Liver (tissue), 9 donors: ENCODE results near the gene MARCHF3. TPM values are rescaled to one million over a fixed set of nuclear protein-coding genes. Genes with fewer than 3 reads are reported as not detected.

Experiments
- DNase-seq: peaks from one replicate; pipeline ENCODE4 v3.0.0-alpha.2; 2017; ENCODE audit warnings: low spot score
- H3K27ac ChIP-seq, 2 donors: one replicate each; pipeline ENCODE4 v1.7.0; 2013; ENCODE audit warnings: inconsistent platforms in 2 of 2, low read length in 2 of 2, control low read depth in 1 of 2, low read depth in 1 of 2, mild to moderate bottlenecking in 1 of 2
- H3K27me3 ChIP-seq, 4 donors: one replicate each; pipeline versions ENCODE4 v1.6.1 to v1.7.0; 2013; ENCODE audit warnings: low read length in 3 of 4, inconsistent platforms in 1 of 4, mild to moderate bottlenecking in 1 of 4, moderate library complexity in 1 of 4; ENCODE audit not compliant: control insufficient read depth in 4 of 4, insufficient read depth in 4 of 4
- H3K36me3 ChIP-seq, 4 donors: one replicate each; pipeline versions ENCODE4 v1.6.1 to v1.7.0; 2013; ENCODE audit warnings: low read length in 3 of 4, mild to moderate bottlenecking in 3 of 4, low read depth in 1 of 4, moderate library complexity in 1 of 4; ENCODE audit not compliant: control insufficient read depth in 4 of 4, insufficient read depth in 3 of 4
- H3K4me1 ChIP-seq, 4 donors: one replicate each; pipeline versions ENCODE4 v1.6.1 to v1.7.0; 2013; ENCODE audit warnings: low read length in 3 of 4, mild to moderate bottlenecking in 3 of 4, moderate library complexity in 1 of 4; ENCODE audit not compliant: control insufficient read depth in 4 of 4, insufficient read depth in 4 of 4
- H3K4me3 ChIP-seq, 3 donors: one replicate each; pipeline versions ENCODE4 v1.6.1 to v1.7.0; 2013; ENCODE audit warnings: low read length in 3 of 3, control low read depth in 1 of 3, low read depth in 1 of 3, mild to moderate bottlenecking in 1 of 3
- H3K9ac ChIP-seq, 2 donors: one replicate each; pipeline ENCODE4 v1.7.0; 2013; ENCODE audit warnings: low read length in 2 of 2, mild to moderate bottlenecking in 2 of 2, moderate library complexity in 2 of 2, control low read depth in 1 of 2, low read depth in 1 of 2
- H3K9me3 ChIP-seq, 4 donors: one replicate each; pipeline versions ENCODE4 v1.6.1 to v1.7.0; 2013; ENCODE audit warnings: low read length in 3 of 4; ENCODE audit not compliant: control insufficient read depth in 4 of 4
- CTCF ChIP-seq: fragments of 150-350 bp; IDR thresholded peaks from 2 replicates; pipeline ENCODE4 v1.5.1; 2017; ENCODE audit warnings: improper control_type of control experiment, low read depth, low read length; ENCODE audit not compliant: missing input control
- EGR1 ChIP-seq, 2 donors: IDR thresholded peaks; 2 replicates each; pipeline ENCODE4 v1.6.1; 2016 to 2018; ENCODE audit warnings: antibody characterized with exemption in 2 of 2, low read depth in 2 of 2
- FOXA1 ChIP-seq: IDR thresholded peaks from 2 replicates; pipeline ENCODE4 v1.6.1; 2016; ENCODE audit warnings: antibody characterized with exemption
- FOXA2 ChIP-seq: IDR thresholded peaks from 2 replicates; pipeline ENCODE4 v1.6.1; 2016; ENCODE audit warnings: antibody characterized with exemption
- HNF4G ChIP-seq: IDR thresholded peaks from 2 replicates; pipeline ENCODE4 v1.6.1; 2016; ENCODE audit warnings: antibody characterized with exemption
- JUND ChIP-seq, 2 donors: IDR thresholded peaks; 2 replicates each; pipeline ENCODE4 v1.6.1; 2016; ENCODE audit warnings: antibody characterized with exemption in 2 of 2
- MAX ChIP-seq: IDR thresholded peaks from 2 replicates; pipeline ENCODE4 v1.6.1; 2016; ENCODE audit warnings: antibody characterized with exemption
- NR2F2 ChIP-seq: IDR thresholded peaks from 2 replicates; pipeline ENCODE4 v1.6.1; 2016; ENCODE audit warnings: antibody characterized with exemption
- SP1 ChIP-seq: IDR thresholded peaks from 2 replicates; pipeline ENCODE4 v1.6.1; 2018; ENCODE audit warnings: antibody characterized with exemption, mild to moderate bottlenecking
- YY1 ChIP-seq: IDR thresholded peaks from 2 replicates; pipeline ENCODE4 v1.6.1; 2016; ENCODE audit warnings: antibody characterized with exemption, mild to moderate bottlenecking
- ZBTB33 ChIP-seq: IDR thresholded peaks from 2 replicates; pipeline ENCODE4 v1.6.1; 2016; ENCODE audit warnings: antibody characterized with exemption
- WGBS: extraction: QIAGEN DNeasy Blood & Tissue Kit; methylation state at CpG from one replicate; pipeline ENCODE4 v1.1.7; 2013; 5-methylcytosine and 5-hydroxymethylcytosine counted together
- polyA plus RNA-seq, 2 donors: library from polyadenylated mRNA; stranded (reverse) in 1 of 2; unstranded in 1 of 2; fragments of 200-250 nt in 1 of 2; fragments of >200 nt in 1 of 2; fragmentation: Nextera tagmentation in 1 of 2; extraction: Ambion mirVana in 1 of 2; gene quantifications; one replicate each; pipeline versions ENCODE4 v1.2.1 to v1.2.3, GENCODE V29; 2013 to 2015
- total RNA-seq, 2 donors: library from RNA; depleted of rRNA; stranded (reverse); fragments of >200 nt; gene quantifications; one replicate each; pipeline ENCODE4 v1.2.3, GENCODE V29; 2014
- TF ChIP-seq, protein P1 (sequence below): IDR thresholded peaks from 2 replicates; pipeline ENCODE4 v1.6.1; 2016; ENCODE audit warnings: antibody characterized with exemption, mild to moderate bottlenecking
- TF ChIP-seq, protein P2 (sequence below): IDR thresholded peaks from 2 replicates; pipeline ENCODE4 v1.6.1; 2016; ENCODE audit warnings: antibody characterized with exemption
- donor health status: healthy.
- donor health status: healthy.
- donor health status: healthy.
- donor health status: healthy.
- donor health status: healthy.

MARCHF3 gene
- total and polyA plus RNA-seq, 4 donors = 0.93 to 51.0 (median 1.4) TPM

- H3K27ac ChIP-seq = no peak overlapping the region
- no peaks in the 10 kb centered on the region for H3K36me3 ChIP-seq
- H3K27me3 ChIP-seq = no peaks in the 10 kb centered on the region
- no peaks in the 10 kb centered on the region for H3K9me3 ChIP-seq
- no peaks in the 10 kb centered on the region for H3K4me1 ChIP-seq
- H3K9ac ChIP-seq = no peak overlapping the region
- WGBS = 95% methylated on average over 4 of the region's 4 CpGs
- TF ChIP-seq, protein P1, sequence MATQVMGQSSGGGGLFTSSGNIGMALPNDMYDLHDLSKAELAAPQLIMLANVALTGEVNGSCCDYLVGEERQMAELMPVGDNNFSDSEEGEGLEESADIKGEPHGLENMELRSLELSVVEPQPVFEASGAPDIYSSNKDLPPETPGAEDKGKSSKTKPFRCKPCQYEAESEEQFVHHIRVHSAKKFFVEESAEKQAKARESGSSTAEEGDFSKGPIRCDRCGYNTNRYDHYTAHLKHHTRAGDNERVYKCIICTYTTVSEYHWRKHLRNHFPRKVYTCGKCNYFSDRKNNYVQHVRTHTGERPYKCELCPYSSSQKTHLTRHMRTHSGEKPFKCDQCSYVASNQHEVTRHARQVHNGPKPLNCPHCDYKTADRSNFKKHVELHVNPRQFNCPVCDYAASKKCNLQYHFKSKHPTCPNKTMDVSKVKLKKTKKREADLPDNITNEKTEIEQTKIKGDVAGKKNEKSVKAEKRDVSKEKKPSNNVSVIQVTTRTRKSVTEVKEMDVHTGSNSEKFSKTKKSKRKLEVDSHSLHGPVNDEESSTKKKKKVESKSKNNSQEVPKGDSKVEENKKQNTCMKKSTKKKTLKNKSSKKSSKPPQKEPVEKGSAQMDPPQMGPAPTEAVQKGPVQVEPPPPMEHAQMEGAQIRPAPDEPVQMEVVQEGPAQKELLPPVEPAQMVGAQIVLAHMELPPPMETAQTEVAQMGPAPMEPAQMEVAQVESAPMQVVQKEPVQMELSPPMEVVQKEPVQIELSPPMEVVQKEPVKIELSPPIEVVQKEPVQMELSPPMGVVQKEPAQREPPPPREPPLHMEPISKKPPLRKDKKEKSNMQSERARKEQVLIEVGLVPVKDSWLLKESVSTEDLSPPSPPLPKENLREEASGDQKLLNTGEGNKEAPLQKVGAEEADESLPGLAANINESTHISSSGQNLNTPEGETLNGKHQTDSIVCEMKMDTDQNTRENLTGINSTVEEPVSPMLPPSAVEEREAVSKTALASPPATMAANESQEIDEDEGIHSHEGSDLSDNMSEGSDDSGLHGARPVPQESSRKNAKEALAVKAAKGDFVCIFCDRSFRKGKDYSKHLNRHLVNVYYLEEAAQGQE = no peak
- TF ChIP-seq, protein P2, sequence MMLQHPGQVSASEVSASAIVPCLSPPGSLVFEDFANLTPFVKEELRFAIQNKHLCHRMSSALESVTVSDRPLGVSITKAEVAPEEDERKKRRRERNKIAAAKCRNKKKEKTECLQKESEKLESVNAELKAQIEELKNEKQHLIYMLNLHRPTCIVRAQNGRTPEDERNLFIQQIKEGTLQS = no peak
- TF ChIP-seq SP1 = no peak
- TF ChIP-seq FOXA1 = no peak
- TF ChIP-seq NR2F2 = no peak
- TF ChIP-seq YY1 = no peak
- no peak for TF ChIP-seq EGR1 (IDR thresholded peaks at IDR 0.05; ENCODE audit: low read depth in 2 of 2)
- no peak overlapping the region for H3K4me3 ChIP-seq
- no peak for DNase-seq
Measured at GRCh38 chr5:127011153-127011552, 19.2 kb downstream of the MARCHF3 start.

DNA sequence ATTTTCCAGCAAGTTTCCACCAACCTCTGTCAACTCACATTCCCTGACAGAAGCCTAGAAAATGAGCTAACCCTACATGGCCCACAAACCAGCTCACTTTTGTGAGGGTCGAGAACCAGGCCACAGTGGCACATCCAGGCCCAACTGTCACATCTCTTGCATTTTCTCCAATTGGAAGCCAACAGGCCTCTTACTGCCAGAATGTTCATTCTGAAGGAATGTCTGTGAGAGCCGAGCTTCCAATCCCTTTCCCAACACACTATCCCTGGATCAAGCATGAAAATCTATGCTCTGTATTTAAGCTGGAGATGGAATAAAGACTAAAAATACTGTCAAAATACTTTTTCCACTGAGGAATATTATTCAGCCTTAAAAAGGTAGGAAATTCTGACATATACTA is 20.0 kb downstream of the MARCHF3 start:
- 91% methylated on average over 2 of the region's 2 CpGs for WGBS

More for the DNA sequence above, 20.0 kb downstream of the MARCHF3 start:
- H3K9me3 ChIP-seq = no peaks in the 10 kb centered on the region
- no peak for TF ChIP-seq ZBTB33
- TF ChIP-seq JUND (IDR thresholded peaks at IDR 0.05) = no peak
- TF ChIP-seq CTCF = no peak
- TF ChIP-seq HNF4G = no peak
- no peak for TF ChIP-seq FOXA2
- no peak for TF ChIP-seq MAX
- TF ChIP-seq EGR1 (IDR thresholded peaks at IDR 0.05; ENCODE audit: low read depth in 2 of 2) = no peak
- no peak for DNase-seq
- H3K27me3 ChIP-seq = no peaks in the 10 kb centered on the region
- H3K4me3 ChIP-seq = no peak overlapping the region
- H3K9ac ChIP-seq = no peak overlapping the region
- H3K4me1 ChIP-seq = no peaks in the 10 kb centered on the region
- H3K27ac ChIP-seq = no peak overlapping the region
- no peaks in the 10 kb centered on the region for H3K36me3 ChIP-seq
